ENCODE results near the gene ARL13B.

Gene ARL13B

DNA sequence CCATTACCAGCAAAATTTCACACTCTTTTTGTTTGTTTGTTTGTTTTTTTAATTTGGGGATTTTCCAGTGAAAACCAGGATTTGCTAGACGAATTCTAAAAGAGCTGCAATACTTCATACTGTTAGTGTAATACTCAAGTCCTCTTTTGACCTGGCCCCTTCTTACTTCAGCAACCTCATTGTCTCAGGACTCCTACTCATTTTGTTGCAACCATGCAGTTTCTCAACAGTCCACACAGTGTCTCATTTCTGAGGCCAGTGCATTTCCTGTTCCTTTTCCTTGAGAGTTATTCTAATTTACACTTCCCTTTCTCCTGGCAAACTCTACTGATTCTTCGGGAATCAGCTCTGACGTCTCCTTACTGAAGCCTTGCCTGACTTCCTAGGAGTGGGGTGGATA is 118.5 kb downstream of the ARL13B start:
- POLR2A ChIA-PET: no interaction called here
- DNase-seq (ENCODE audit: low read depth, low spot score): no peak
- TF ChIP-seq CTCF (IDR thresholded peaks at IDR 0.05; ENCODE audit: insufficient read depth, low read length, missing control alignments): no peak
- no peak overlapping the region for H3K4me3 ChIP-seq (ENCODE audit: low read depth, low read length)
- CTCF ChIA-PET: interaction anchor here (1.9 kb wide), 1 partner anchor 29 kb away, joined by 8 read pairs; no protein-coding TSS in a partner anchor

- ChIA-PET CTCF (interaction anchor here (1.9 kb wide), 1 partner anchor 30 kb away, joined by 8 read pairs; no protein-coding TSS in a partner anchor), POLR2A (no interaction called here)
- H3K4me3 ChIP-seq (ENCODE audit: low read depth, low read length): no peak overlapping the region
- no peak for DNase-seq (ENCODE audit: low read depth, low spot score)
- no peak for TF ChIP-seq CTCF (IDR thresholded peaks at IDR 0.05; ENCODE audit: insufficient read depth, low read length, missing control alignments)
Observed at GRCh38 chr3:94099311-94099710, 119.4 kb downstream of the ARL13B start.

GRCh38 chr3:94101860-94102259 is 121.9 kb downstream of the ARL13B start:
- DNase-seq (ENCODE audit: low read depth, low spot score): no peak
- ChIA-PET POLR2A (no interaction called here), CTCF (interaction anchor here (0.7 to 2.1 kb wide), 7 partner anchors 9 to 113 kb away, joined by 3 to 7 read pairs (median 4); partner anchors contain the start of genes DHFR2 and NSUN3)
- no peak overlapping the region for H3K4me3 ChIP-seq (ENCODE audit: low read depth, low read length)
- no peak for TF ChIP-seq CTCF (IDR thresholded peaks at IDR 0.05; ENCODE audit: insufficient read depth, low read length, missing control alignments)

Data from AG04449 (cell line).